ENCODE results near the gene ARFGAP3.

- TF ChIP-seq CTCF (IDR thresholded peaks at IDR 0.05): no peak
- no peak for TF ChIP-seq POLR2AphosphoS5 (IDR thresholded peaks at IDR 0.05)
- TF ChIP-seq EP300 (IDR thresholded peaks at IDR 0.05): no peak
- TF ChIP-seq POLR2A (IDR thresholded peaks at IDR 0.05): no peak
These were observed 48.1 kb upstream of the ARFGAP3 start for GRCh38 chr22:42905217-42905616.

Data from sigmoid colon (tissue), 4 donors.